HEK293 (cell line): ENCODE results near the gene MCM3AP.
A peak's percentile ranks its signal among the peaks of the same experiment; 100 is the strongest.

ENCODE experiments used
- BCL11A ChIP-seq: fragments of 450-650 bp; formaldehyde crosslinking; IDR thresholded peaks from 2 replicates; pipeline ENCODE4 v1.5.1; 2016; ENCODE audit warnings: low read depth, missing biosample characterization, missing genetic modification characterization
- GLI2 ChIP-seq: fragments of 450-650 bp; formaldehyde crosslinking; IDR thresholded peaks from 2 replicates; pipeline ENCODE4; 2017; ENCODE audit warnings: missing biosample characterization, missing genetic modification characterization, low read depth, borderline replicate concordance
- HOXD13 ChIP-seq: sonication (generic); formaldehyde crosslinking; IDR thresholded peaks from 2 replicates; pipeline ENCODE4 v1.8.0; 2022; ENCODE audit warnings: missing genetic modification reagents, borderline replicate concordance
- KLF16 ChIP-seq: fragments of 450-650 bp; formaldehyde crosslinking; IDR thresholded peaks from 2 replicates; pipeline ENCODE4 v1.5.1; 2017; ENCODE audit warnings: missing biosample characterization, missing genetic modification characterization
- MYNN ChIP-seq: fragments of 450-650 bp; formaldehyde crosslinking; IDR thresholded peaks from 2 replicates; pipeline ENCODE4 v1.5.1; 2016; ENCODE audit warnings: missing biosample characterization, missing genetic modification characterization, borderline replicate concordance
- OVOL3 ChIP-seq: fragments of 450-650 bp; formaldehyde crosslinking; IDR thresholded peaks from 2 replicates; pipeline ENCODE4 v1.5.1; 2016; ENCODE audit warnings: missing biosample characterization, missing genetic modification characterization
- SP3 ChIP-seq: fragments of 450-650 bp; formaldehyde crosslinking; IDR thresholded peaks from 2 replicates; pipeline ENCODE4 v1.5.1; 2016; ENCODE audit warnings: missing biosample characterization, missing genetic modification characterization
- YY1 ChIP-seq: fragments of 450-650 bp; formaldehyde crosslinking; IDR thresholded peaks from 2 replicates; pipeline ENCODE4 v1.5.1; 2018; ENCODE audit warnings: missing biosample characterization, missing genetic modification characterization
- ZBTB20 ChIP-seq: fragments of 450-650 bp; formaldehyde crosslinking; IDR thresholded peaks from 2 replicates; pipeline ENCODE4 v1.5.1; 2016; ENCODE audit warnings: missing biosample characterization, missing genetic modification characterization
- ZBTB49 ChIP-seq: fragments of 450-650 bp; formaldehyde crosslinking; IDR thresholded peaks from 2 replicates; pipeline ENCODE4 v1.5.1; 2016; ENCODE audit warnings: missing biosample characterization, missing genetic modification characterization, low read depth
- ZBTB7A ChIP-seq: fragments of 450-650 bp; formaldehyde crosslinking; IDR thresholded peaks from 2 replicates; pipeline ENCODE4 v1.5.1; 2016; ENCODE audit warnings: low read depth, missing biosample characterization, missing genetic modification characterization
- ZNF112 ChIP-seq: fragments of 450-650 bp; formaldehyde crosslinking; IDR thresholded peaks from 2 replicates; pipeline ENCODE4 v1.5.0; 2017; ENCODE audit warnings: missing biosample characterization, missing genetic modification characterization
- ZNF132 ChIP-seq: fragments of 450-650 bp; formaldehyde crosslinking; IDR thresholded peaks from 2 replicates; pipeline ENCODE4 v1.5.1; 2017; ENCODE audit warnings: missing biosample characterization, missing genetic modification characterization, borderline replicate concordance
- ZNF157 ChIP-seq: fragments of 450-650 bp; formaldehyde crosslinking; IDR thresholded peaks from 2 replicates; pipeline ENCODE4 v1.5.1; 2016; ENCODE audit warnings: missing biosample characterization, missing genetic modification characterization
- ZNF175 ChIP-seq: fragments of 450-650 bp; formaldehyde crosslinking; IDR thresholded peaks from 2 replicates; pipeline ENCODE4 v1.5.1; 2016; ENCODE audit warnings: missing biosample characterization, missing genetic modification characterization
- ZNF202 ChIP-seq: fragments of 450-650 bp; formaldehyde crosslinking; IDR thresholded peaks from 2 replicates; pipeline ENCODE4 v1.5.1; 2016; ENCODE audit warnings: missing biosample characterization, missing genetic modification characterization, borderline replicate concordance
- ZNF239 ChIP-seq: fragments of 450-650 bp; formaldehyde crosslinking; IDR thresholded peaks from 2 replicates; pipeline ENCODE4 v1.5.1; 2016; ENCODE audit warnings: missing biosample characterization, missing genetic modification characterization
- ZNF248 ChIP-seq: fragments of 450-650 bp; formaldehyde crosslinking; IDR thresholded peaks from 2 replicates; pipeline ENCODE4 v1.5.1; 2017; ENCODE audit warnings: missing biosample characterization, missing genetic modification characterization
- ZNF354C ChIP-seq: fragments of 450-650 bp; formaldehyde crosslinking; IDR thresholded peaks from 2 replicates; pipeline ENCODE4 v1.5.1; 2016; ENCODE audit warnings: missing biosample characterization, missing genetic modification characterization, low read depth, borderline replicate concordance
- ZNF37A ChIP-seq: fragments of 450-650 bp; IDR thresholded peaks from 2 replicates; pipeline ENCODE4 v1.5.1; 2018; ENCODE audit warnings: missing biosample characterization, missing genetic modification characterization
- ZNF404 ChIP-seq: fragments of 450-650 bp; formaldehyde crosslinking; IDR thresholded peaks from 2 replicates; pipeline ENCODE4 v1.5.1; 2017; ENCODE audit warnings: missing biosample characterization, missing genetic modification characterization
- ZNF426 ChIP-seq: fragments of 450-650 bp; formaldehyde crosslinking; IDR thresholded peaks from 2 replicates; pipeline ENCODE4 v1.5.1; 2017; ENCODE audit warnings: missing biosample characterization, missing genetic modification characterization, mild to moderate bottlenecking, inconsistent platforms, moderate library complexity
- ZNF433 ChIP-seq: fragments of 450-650 bp; formaldehyde crosslinking; IDR thresholded peaks from 2 replicates; pipeline ENCODE4 v1.5.1; 2016; ENCODE audit warnings: missing biosample characterization, missing genetic modification characterization, low read depth
- ZNF529 ChIP-seq: fragments of 450-650 bp; formaldehyde crosslinking; IDR thresholded peaks from 2 replicates; pipeline ENCODE4 v1.5.1; 2017; ENCODE audit warnings: missing genetic modification characterization, missing biosample characterization; ENCODE audit not compliant: insufficient replicate concordance
- ZNF561 ChIP-seq: fragments of 450-650 bp; IDR thresholded peaks from 2 replicates; pipeline ENCODE4 v1.5.1; 2018; ENCODE audit warnings: missing biosample characterization, missing genetic modification characterization, borderline replicate concordance
- ZNF777 ChIP-seq: fragments of 450-650 bp; formaldehyde crosslinking; IDR thresholded peaks from 2 replicates; pipeline ENCODE4 v1.5.1; 2017; ENCODE audit warnings: missing biosample characterization, missing genetic modification characterization, borderline replicate concordance
- ZNF830 ChIP-seq: fragments of 450-650 bp; IDR thresholded peaks from 2 replicates; pipeline ENCODE4 v1.5.0; 2018; ENCODE audit warnings: missing biosample characterization, missing genetic modification characterization, low read depth, mild to moderate bottlenecking, moderate library complexity
- ZSCAN30 ChIP-seq: fragments of 450-650 bp; IDR thresholded peaks from 2 replicates; pipeline ENCODE4 v1.5.1; 2018; ENCODE audit warnings: missing biosample characterization, mild to moderate bottlenecking, missing genetic modification characterization, moderate library complexity
- ZSCAN5A ChIP-seq: fragments of 450-650 bp; formaldehyde crosslinking; IDR thresholded peaks from 2 replicates; pipeline ENCODE4 v1.5.1; 2016; ENCODE audit warnings: missing biosample characterization, missing genetic modification characterization
- TF ChIP-seq, protein P1 (sequence below): fragments of 450-650 bp; formaldehyde crosslinking; IDR thresholded peaks from 2 replicates; pipeline ENCODE4 v1.5.1; 2017; ENCODE audit warnings: missing biosample characterization, missing genetic modification characterization
- TF ChIP-seq, protein P2 (sequence below): fragments of 450-650 bp; formaldehyde crosslinking; IDR thresholded peaks from 2 replicates; pipeline ENCODE4 v1.5.1; 2016; ENCODE audit warnings: missing biosample characterization, missing genetic modification characterization

MCM3AP gene

GRCh38 chr21:46285761-46286647 is 593 bp upstream of the MCM3AP start, which contains the start of gene YBEY (continued):
- peak; percentile 99 for TF ChIP-seq ZNF561
- TF ChIP-seq ZNF433 (tag by site-specific recombination) = no peak
- TF ChIP-seq KLF16 (tag by site-specific recombination) = peak; percentile 98
- TF ChIP-seq, protein P1, sequence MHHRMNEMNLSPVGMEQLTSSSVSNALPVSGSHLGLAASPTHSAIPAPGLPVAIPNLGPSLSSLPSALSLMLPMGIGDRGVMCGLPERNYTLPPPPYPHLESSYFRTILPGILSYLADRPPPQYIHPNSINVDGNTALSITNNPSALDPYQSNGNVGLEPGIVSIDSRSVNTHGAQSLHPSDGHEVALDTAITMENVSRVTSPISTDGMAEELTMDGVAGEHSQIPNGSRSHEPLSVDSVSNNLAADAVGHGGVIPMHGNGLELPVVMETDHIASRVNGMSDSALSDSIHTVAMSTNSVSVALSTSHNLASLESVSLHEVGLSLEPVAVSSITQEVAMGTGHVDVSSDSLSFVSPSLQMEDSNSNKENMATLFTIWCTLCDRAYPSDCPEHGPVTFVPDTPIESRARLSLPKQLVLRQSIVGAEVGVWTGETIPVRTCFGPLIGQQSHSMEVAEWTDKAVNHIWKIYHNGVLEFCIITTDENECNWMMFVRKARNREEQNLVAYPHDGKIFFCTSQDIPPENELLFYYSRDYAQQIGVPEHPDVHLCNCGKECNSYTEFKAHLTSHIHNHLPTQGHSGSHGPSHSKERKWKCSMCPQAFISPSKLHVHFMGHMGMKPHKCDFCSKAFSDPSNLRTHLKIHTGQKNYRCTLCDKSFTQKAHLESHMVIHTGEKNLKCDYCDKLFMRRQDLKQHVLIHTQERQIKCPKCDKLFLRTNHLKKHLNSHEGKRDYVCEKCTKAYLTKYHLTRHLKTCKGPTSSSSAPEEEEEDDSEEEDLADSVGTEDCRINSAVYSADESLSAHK (tag by site-specific recombination) = peak; percentile 51; the same call in 1 of the 2 replicates
- TF ChIP-seq YY1 (tag by site-specific recombination) = peak; percentile 75; the same call in 1 of the 2 replicates
- no peak for TF ChIP-seq HOXD13
- peak; percentile 24; the same call in 1 of the 2 replicates for TF ChIP-seq ZNF37A
- no peak for TF ChIP-seq ZNF426
- no peak for TF ChIP-seq MYNN (tag by site-specific recombination)
- no peak for TF ChIP-seq ZBTB49 (tag by site-specific recombination)
- no peak for TF ChIP-seq ZNF132 (tag by site-specific recombination)
- no peak for TF ChIP-seq ZNF248
- TF ChIP-seq ZNF830 = no peak
- TF ChIP-seq ZBTB20 (tag by site-specific recombination) = peak; percentile 66; the same call in 1 of the 2 replicates
- TF ChIP-seq ZNF529 (tag by site-specific recombination) = no peak
- no peak for TF ChIP-seq ZNF112
- TF ChIP-seq, protein P2, sequence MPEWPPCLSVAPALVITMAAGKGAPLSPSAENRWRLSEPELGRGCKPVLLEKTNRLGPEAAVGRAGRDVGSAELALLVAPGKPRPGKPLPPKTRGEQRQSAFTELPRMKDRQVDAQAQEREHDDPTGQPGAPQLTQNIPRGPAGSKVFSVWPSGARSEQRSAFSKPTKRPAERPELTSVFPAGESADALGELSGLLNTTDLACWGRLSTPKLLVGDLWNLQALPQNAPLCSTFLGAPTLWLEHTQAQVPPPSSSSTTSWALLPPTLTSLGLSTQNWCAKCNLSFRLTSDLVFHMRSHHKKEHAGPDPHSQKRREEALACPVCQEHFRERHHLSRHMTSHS (tag by site-specific recombination) = peak; percentile 5; the same call in 1 of the 2 replicates
- no peak for TF ChIP-seq ZNF157 (tag by site-specific recombination)
- no peak for TF ChIP-seq ZNF777 (tag by site-specific recombination)
- TF ChIP-seq ZNF354C (tag by site-specific recombination) = no peak
- TF ChIP-seq ZSCAN30 (tag by site-specific recombination) = no peak; the same call in none of the 2 replicates
- no peak; the same call in 1 of the 2 replicates for TF ChIP-seq OVOL3 (tag by site-specific recombination)
- no peak for TF ChIP-seq ZNF175 (tag by site-specific recombination)
- TF ChIP-seq ZSCAN5A (tag by site-specific recombination) = peak; percentile 99
- TF ChIP-seq ZNF404 (tag by site-specific recombination) = no peak
- no peak for TF ChIP-seq ZNF202 (tag by site-specific recombination)
- TF ChIP-seq BCL11A (tag by site-specific recombination) = no peak
- peak; percentile 89 for TF ChIP-seq ZBTB7A (tag by site-specific recombination)
- peak; percentile 91 for TF ChIP-seq SP3 (tag by site-specific recombination)
- 0 out of 2 replicates have a peak, but pooled peaks have one; percentile 73 for TF ChIP-seq ZNF239
- TF ChIP-seq GLI2 (tag by site-specific recombination) = no peak
